Measurements from ENCODE around the gene HOXA5.

The HOXA5 gene

DNA sequence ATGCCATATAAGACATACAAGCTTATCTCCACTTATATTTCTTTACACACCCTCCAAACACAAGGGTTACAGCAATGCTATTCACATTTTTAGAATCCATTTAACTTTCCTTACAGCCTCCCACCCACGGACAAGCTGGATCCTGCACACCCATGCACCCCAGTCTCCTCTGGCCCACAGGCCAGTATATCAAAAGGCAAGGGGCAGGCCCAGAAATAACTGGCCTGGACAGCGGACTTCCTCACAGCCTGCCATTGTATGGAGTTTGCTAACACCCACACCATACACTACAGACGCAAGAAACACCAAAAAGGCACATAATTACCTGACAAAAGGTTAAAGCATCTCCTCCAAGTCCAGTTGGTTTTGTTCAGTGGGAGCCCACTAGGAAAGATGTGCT, 24.9 kb downstream of the HOXA5 start:
- DNase-seq (ENCODE audit: low read depth) = no peak

DNA sequence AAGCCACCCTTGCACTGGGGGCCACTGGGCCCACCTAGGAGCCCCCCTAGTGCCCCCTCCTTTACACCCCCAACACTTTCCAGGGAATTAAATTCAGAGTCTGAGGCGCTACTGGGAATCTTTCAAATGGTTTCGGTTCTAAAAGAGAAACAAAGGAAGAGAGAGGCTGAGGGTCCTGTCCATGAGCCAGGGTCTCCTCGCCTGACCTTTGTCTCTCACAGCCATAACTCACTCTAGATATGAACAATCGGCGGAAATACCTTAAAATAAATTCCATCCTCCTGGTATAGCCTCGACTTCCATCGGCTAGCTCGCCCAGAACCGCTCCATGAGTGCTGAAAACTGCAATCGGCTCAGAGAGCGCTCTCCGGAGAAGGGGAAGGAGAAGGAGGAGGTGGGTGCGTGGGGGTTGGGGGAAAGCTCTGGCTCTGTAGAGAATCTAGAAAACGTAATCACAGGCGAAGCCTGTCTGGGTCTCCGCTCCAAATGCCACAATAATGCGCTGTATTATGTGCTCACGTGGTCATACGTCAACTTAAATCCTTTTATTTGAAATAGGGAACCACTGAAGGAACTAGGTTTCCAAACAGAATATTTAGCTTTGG, 25.5 kb downstream of the HOXA5 start:
- no peak for DNase-seq (ENCODE audit: low read depth)

DNA sequence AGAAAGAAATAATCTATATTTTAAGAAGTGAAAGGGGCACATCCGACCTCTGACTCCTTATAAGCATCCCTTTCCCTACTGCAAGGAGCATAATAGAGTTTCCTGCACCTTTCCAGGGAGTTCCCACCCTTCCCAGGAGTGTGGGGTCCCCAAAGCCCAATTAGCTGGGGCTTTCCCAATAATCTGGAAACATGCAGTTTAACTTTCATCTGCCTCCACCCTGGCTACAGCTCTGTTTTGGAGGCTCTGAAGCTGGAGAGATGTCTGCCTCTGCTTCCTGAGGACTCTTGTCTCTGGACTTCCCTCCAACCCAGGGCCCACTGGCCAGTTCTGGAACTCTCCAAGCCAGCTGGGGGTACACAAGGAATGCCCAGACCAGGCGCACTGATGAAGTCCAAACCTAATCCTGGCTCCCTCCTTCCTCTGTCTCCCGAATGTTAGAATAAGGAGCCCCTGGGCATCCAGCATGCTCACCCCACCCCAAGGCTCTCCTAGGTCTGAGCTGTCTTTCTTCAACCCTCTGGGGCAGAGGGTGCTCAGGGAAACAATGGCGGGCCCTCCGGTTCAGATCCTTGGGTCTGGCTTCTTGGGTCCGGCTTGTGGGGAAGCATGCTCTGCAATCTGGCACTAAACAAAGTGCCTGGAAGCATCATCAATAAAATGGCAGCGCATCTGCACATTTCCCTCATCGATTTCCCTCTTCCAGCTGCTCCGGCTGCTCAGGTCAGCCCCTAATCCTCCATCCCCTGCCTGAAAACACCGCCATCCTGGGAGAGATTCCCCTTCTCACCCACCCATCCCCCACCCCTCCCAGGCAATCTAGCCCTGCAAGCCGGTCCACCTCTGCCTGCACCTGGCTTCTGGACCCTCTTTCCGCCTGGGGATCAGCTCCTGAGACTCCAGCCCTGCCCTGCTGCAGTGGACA, 26.3 kb downstream of the HOXA5 start:
- DNase-seq (ENCODE audit: low read depth) = no peak

GRCh38 chr7:27116031-27116961, 27.2 kb downstream of the HOXA5 start:
- no peak for DNase-seq (ENCODE audit: low read depth)

DNA sequence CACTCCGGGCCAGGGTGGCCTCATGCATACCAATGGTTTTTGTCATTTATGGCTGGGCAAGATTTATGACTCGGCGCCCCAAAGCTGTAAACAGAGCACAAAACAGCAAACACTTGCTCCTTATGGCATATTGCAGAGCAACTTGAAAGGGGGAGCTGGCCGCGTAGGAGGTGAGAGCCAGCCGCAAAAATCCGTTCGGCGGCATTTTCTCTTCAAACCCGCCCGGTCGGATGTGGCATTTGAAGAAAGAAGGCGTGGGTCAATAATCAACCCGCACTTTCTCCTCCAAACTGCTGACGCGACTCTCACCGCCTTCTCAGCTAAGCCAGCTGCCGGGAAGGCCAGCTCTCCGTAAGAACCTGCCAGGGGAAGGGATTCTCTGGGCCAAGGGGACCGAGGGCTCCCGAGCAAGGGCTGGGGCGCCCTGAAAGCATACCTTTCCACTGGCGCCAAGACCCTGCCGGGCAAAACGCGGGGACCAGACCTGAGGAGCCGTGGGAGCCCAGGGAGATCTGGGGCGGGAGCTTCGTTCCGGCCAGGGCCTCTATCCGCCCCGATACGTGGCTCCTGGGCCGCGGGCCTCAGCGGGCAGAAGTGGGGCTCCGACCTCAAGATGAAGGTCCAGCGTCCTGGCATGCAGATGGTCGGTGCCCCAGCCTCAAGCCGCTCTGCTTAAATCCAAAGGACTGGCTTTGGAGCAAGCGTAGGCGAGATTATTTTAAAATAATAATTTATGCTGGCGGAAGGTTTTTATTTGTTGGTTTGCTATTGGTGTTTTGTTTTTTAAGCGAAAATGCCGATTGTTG, 28.1 kb downstream of the HOXA5 start:
- no peak for DNase-seq (ENCODE audit: low read depth)

DNA sequence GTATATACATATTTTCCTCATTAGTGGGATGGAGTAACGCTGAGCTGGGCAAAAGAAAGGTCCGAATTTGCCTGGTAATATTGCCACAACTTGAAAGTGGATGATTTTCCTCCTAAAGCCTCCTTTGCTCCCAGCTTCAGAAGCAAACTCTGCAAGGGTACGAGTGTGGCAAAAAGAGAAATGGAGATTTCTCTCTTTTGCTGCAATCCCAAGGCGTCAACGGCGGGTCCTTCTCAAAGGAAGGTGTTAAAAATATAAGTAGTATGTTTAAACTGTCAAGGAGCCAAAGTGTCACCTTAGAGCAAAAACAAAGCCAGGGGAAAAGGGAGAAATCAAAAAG, 28.6 kb downstream of the HOXA5 start:
- DNase-seq (ENCODE audit: low read depth) = no peak

- DNase-seq (ENCODE audit: low read depth) = no peak
Measured at GRCh38 chr7:27113991-27114769, 29.3 kb downstream of the HOXA5 start.

GRCh38 chr7:27112955-27113949, 30.2 kb downstream of the HOXA5 start:
- no peak for DNase-seq (ENCODE audit: low read depth)

DNA sequence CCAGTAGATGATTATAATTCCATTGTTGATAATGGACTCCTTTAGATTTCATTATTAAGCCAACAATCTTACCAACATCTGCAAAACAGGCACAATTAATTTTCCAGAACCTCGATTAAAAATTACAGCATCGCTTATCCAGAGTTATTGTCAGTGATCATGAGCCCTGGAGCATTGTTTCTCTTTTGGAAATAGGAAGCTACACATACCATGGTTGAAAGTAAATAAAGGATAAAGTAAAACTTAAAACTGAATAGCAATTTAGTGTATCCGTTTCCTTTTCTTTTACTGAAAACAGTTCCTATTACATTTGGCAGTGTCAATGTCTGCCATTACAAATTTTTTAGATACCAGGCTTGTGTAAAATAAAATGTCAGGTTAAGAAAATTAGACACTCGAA, 31.1 kb downstream of the HOXA5 start:
- no peak for DNase-seq (ENCODE audit: low read depth)

GRCh38 chr7:27111751-27112277, 31.7 kb downstream of the HOXA5 start:
- DNase-seq (ENCODE audit: low read depth) = no peak

DNA sequence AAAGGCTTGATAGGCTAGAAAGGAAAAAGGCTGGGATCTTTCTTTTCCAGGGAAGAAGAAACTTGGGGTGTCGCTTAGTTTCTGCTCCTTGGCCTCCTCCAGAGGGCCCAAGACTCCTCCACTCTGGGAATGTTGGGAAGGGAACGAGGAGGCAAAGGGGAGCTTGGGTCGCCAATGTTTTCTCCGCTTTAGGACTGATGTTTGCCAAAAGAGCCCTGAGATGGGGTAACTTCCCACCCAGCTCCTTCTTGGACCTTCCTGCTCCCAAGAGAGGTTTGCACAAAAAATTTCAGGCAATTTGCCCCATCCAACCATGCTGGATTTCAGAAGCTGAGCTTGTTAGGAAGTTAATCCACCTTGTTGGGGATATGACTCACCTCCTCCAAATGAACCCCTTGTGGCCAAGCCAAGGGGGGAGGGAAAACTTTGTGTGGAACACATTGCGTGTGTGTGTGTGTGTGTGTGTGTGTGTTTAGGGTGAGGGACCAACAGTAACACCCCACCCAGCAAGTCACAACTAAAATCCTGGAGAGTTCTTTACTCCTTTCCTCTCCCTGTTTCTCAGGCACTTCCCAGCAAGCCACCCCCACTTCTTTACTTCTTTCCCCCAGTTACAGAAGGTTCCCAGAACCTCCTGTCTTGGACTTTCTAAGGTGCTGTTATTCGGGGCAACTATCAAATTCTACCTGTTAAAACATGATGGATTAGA, 32.3 kb downstream of the HOXA5 start:
- peak; percentile 38 for DNase-seq (ENCODE audit: low read depth)

DNA sequence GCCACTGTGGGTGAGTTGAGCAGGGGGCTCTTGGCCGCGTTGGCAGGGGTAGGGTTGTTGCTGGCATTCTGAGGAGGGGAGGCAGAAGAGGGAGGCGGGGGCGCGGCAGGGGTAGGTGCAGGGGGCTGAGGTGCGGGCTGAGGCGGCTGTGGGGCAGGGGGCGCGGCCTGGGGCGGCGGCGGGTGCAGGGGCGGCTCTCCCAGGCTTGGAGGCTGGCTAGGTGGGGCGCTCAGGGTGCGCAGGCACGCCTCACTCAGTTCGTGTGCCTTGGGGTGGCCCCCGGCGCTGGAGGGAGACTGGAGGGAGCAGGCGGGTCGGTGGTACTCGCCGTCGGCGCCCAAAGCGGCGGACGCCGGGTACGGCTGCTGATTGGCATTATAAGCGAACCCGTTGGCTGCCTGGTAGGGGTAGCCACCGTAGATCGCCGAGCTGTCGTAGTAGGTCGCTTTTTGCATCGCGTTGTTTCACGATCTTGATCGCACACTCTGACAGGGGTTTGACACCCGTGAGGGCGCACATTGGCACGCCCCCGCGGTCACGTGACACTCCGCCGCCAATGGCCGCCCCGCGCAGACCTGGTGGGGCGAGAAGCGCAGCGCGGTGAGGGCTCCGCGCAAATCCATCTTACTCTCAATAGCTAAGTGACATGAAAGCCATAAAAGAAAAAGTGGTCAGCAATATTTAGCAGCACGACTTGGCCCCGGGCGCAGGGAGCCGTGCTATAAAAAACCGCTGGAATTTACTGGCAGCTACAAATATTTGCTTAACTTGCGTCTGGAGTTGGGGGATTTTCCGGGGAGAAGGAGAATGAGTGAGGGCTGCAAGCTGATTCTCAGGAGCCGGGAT, 33.1 kb downstream of the HOXA5 start:
- DNase-seq (ENCODE audit: low read depth) = peak; percentile 58

GRCh38 chr7:27109466-27110185, 33.9 kb downstream of the HOXA5 start:
- no peak for DNase-seq (ENCODE audit: low read depth)

DNA sequence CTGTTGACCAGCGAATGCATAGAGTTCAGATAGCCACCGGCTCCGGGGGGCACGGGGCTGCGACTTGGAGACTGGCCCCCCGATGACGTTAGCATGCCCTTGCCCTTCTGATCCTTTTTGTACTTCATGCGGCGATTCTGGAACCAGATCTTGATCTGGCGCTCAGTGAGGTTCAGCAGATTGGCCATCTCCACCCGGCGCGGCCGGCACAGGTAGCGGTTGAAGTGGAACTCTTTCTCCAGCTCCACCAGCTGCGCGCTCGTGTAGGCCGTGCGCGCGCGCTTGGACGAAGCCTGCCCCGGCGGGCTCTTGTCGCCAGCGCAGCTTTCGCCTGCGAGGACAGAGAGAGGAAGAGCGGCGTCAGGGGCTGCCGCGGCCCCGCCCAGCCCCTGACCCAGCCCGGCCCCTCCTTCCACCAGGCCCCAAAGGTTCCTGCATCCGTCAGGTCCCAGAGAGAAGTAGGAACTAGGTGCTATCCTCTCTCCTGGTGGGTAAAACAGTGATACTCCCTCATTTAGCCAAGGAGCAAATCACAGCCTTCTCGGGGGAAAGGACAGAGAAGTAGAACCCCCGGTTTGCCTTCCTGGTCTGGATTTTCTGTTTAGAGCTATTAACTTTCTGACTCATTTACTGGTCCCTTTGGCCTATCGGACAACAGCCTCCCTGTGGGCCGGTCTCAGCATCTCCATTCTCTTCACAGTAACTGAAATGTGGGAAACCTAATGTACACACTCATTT, 34.9 kb downstream of the HOXA5 start:
- no peak for DNase-seq (ENCODE audit: low read depth)

- no peak for DNase-seq (ENCODE audit: low read depth)
Measured at GRCh38 chr7:27107391-27108381, 35.8 kb downstream of the HOXA5 start.
